Ureter (tissue), 1 donor: ENCODE results near the gene TRUB1. TPM values are rescaled to one million over a fixed set of nuclear protein-coding genes. Genes with fewer than 3 reads are reported as not detected.

Source experiments
- DNase-seq: peaks from one replicate; pipeline ENCODE4 v3.0.0-alpha.2; 2020; ENCODE audit warnings: low spot score
- total RNA-seq: library from RNA; stranded (reverse); gene quantifications from one replicate; pipeline ENCODE4 v1.2.4, GENCODE V29; 2023
- donor health status: DM: yes; HTN: yes; CAD: no.

TRUB1 gene
- total RNA-seq, 1 donor from 2014 or later: 18.3 TPM

DNA sequence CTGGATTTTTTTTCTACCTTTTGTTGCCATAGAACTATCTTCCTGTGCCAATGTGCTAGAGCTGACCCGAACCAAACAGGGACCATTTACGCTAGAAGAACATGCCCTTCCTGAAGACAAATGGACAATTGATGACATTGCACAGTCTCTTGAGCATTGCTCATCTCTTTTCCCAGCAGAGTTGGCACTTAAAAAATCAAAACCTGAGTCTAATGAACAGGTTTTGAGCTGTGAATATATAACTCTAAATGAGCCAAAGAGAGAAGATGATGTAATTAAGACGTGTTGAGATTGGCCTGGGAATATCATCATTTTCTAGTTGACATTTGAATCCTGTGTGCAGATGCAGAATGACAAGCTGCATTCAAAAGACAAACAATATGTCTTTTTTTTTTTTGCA lies 37.1 kb downstream of the TRUB1 start:
- DNase-seq: no peak

GRCh38 chr10:114982989-114983388 lies 45.0 kb downstream of the TRUB1 start:
- no peak for DNase-seq

- no peak for DNase-seq
Measured at GRCh38 chr10:114987995-114988394, 50.0 kb downstream of the TRUB1 start.

GRCh38 chr10:114990586-114990985 lies 52.6 kb downstream of the TRUB1 start:
- no peak for DNase-seq

- no peak for DNase-seq
Measured at GRCh38 chr10:114990991-114991390, 53.0 kb downstream of the TRUB1 start.

GRCh38 chr10:114992189-114992775 lies 54.3 kb downstream of the TRUB1 start:
- DNase-seq: no peak

DNA sequence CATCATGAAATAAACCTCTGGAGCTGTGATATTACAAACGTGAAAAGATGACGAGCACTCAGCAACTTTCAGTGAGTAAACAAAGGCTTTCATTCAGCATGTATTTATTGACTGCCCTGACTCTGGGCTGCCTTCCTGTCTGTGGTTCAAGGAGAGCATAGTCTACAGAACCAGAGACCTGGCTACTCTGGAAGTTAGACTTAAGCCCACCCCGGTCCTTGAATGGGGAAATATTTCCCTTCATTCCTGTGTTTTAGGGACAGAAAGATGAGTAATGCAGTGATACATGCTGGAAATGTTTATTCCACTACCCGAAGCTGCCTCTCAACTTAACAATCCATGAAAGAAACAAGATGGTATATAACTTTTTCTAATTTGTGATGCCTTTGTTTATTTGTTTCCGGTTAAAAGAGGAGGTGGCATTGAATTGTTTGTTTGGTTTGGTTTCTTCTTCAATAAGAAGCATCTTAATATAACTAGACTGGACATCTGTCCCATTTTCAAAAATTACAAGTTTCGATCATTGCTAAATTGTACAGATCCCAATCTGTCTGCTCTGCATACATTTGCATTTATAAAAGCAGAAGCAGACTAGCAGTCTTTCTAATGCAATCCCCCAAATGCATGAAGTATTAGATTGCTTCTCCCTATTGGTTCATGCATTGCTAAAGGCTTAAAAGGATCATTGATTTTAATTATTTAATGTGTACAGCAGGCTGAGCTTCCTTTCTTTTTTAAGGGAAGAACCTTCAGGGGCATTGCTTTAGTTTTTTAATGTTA lies 57.7 kb downstream of the TRUB1 start:
- DNase-seq: no peak

DNA sequence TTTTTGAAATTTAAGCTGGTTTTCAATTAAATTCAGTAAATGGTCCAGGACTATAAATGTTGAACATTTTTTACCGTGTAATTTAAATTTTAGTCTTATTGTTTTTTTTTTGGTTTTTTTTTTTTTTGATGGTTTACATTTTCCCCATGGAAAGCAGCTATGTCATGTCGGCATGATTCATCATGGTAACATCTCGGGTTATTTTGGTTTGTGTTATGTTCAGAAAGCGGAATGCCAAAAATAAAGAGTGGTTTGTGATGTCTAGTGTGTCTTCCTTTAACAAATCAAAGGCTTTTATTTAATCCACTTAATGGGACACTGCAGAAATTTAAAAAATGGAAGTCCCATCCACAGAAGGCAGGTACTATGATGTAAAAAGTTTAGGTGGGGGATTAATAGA lies 58.5 kb downstream of the TRUB1 start:
- DNase-seq: no peak

DNA sequence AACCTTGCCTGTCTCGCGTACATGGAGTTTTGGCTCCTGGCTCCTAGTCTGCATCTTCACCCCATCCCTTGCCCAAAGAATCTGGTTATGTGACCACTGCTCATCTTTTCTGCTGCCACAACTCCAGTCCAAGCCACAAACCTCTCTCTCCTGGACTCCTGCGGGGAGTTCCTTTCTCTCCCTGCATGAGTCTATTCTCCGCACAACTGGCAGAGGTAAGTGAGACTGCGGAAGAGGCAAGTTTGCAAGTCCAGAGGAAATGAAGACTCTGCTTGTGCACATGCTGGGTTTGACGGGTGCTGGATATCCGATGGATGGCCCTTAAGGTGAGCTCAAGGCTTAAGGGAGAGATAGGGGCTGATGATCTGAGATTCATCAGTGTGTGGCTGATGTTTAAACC lies 61.0 kb downstream of the TRUB1 start:
- DNase-seq: no peak

DNA sequence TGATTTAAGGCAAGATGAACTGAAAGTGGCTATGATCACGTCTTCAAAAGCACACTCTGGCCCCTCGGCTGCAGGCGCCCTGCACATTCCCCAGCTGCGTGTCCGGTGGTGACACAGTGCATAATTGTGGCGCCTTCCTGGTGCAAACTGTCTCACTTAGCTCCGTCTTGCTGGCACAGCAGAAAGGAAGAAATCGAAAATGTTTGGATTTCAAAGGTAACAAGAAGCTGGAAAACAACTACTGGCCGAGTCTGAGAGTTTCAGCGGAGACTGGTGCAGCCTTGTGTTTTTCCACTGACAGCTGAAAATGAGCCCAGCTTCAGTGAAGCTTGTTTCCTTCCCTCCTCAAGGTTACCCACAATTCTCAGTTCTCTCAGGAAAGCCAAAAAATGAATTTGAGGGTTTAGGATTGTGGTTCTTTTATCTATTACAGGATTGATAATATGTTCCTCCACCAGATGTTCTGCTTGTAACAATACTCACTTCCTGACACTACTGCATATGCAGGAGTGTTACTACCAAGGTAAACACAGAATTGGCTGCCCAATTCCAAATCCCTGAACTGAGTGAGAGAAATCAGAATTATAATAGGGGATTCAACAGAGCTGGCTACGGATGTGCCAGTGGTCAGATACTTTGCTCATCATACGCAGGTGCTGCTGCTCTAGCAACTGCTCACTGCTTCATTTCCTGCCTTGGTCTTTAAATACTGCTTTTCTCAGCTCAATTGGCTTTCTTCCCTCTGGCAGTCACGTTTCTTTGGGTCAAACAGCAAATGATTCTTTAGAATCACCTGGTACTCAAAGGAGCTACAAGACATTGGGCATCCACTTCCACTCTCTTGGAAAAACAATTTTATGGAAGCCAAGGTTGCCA lies 63.7 kb downstream of the TRUB1 start:
- DNase-seq: peak; percentile 47

DNA sequence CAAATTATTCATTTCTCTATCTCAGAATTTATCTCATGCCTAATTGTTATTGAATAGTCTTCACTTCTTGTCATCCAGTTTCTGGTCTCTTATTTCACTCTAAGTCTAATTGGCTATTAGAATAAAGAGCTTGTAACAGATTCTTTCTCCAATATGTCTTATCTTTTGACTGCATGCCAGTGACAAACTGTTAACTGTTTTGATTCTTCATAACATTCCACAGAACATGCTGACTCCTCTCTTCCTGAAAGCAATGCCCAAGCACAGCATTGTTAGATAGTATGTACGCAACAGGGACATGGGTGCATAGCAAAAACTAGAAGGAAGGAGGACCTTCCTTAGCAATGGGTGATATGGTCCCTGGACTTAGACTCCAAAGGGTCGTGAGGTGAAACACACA lies 65.4 kb downstream of the TRUB1 start:
- DNase-seq: no peak

GRCh38 chr10:115004236-115004862 lies 66.4 kb downstream of the TRUB1 start:
- no peak for DNase-seq

- no peak for DNase-seq
Measured at GRCh38 chr10:115005771-115006170, 67.8 kb downstream of the TRUB1 start.

GRCh38 chr10:115018185-115018931 lies 80.4 kb downstream of the TRUB1 start:
- no peak for DNase-seq

- DNase-seq: no peak
Measured at GRCh38 chr10:115020449-115020848, 82.5 kb downstream of the TRUB1 start.

DNA sequence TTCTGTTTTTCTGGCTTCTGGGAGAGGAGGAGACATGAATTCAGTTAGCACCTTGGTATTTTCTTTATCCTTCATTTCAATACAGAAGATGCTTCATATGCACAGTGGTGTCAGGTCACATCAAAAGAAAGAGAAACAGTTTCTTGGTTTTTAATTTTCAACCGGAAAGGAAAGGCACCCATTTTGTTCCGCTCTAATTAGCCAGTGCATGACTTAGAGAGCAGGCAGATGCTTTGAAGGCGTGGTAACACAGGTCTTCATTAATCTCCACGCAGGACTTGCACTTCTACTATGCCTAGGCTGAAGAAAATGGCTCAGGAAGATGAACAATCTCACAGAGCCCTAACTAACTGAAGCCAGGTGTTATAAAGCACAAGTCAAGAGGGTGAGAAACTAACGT lies 84.7 kb downstream of the TRUB1 start:
- DNase-seq: no peak

DNA sequence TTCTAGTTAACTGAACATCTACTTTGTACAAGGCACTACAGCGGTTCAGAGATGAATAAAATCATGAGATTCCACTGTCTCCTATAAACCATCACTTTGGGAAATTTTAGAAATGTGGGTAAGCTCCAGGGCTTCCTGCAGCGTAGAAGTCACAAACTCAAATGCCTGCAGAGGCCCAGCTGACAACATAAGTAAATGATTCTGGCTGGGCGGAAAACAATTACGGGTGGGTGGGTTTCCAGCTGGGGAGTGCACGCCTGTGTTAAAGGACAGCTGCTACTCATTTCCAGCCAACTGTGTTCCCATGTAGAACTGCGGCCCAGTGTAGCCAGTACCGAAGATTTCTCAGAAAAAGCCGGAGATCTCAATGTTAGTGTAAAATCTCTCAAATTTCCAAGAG lies 85.7 kb downstream of the TRUB1 start:
- DNase-seq: no peak

GRCh38 chr10:115024371-115024770 lies 86.4 kb downstream of the TRUB1 start:
- no peak for DNase-seq

- no peak for DNase-seq
Measured at GRCh38 chr10:115026056-115026745, 88.2 kb downstream of the TRUB1 start.

GRCh38 chr10:115026746-115027140 lies 88.7 kb downstream of the TRUB1 start:
- no peak for DNase-seq
